Putamen (tissue), 1 donor: ENCODE data around the gene SLC50A1.
A peak's percentile ranks its signal among the peaks of the same experiment; 100 is the strongest.

Experiments used
- DNase-seq: peaks from one replicate; pipeline ENCODE4 v3.0.0-alpha.2; 2016; ENCODE audit warnings: low spot score

Gene SLC50A1, protein sequence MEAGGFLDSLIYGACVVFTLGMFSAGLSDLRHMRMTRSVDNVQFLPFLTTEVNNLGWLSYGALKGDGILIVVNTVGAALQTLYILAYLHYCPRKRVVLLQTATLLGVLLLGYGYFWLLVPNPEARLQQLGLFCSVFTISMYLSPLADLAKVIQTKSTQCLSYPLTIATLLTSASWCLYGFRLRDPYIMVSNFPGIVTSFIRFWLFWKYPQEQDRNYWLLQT

DNA sequence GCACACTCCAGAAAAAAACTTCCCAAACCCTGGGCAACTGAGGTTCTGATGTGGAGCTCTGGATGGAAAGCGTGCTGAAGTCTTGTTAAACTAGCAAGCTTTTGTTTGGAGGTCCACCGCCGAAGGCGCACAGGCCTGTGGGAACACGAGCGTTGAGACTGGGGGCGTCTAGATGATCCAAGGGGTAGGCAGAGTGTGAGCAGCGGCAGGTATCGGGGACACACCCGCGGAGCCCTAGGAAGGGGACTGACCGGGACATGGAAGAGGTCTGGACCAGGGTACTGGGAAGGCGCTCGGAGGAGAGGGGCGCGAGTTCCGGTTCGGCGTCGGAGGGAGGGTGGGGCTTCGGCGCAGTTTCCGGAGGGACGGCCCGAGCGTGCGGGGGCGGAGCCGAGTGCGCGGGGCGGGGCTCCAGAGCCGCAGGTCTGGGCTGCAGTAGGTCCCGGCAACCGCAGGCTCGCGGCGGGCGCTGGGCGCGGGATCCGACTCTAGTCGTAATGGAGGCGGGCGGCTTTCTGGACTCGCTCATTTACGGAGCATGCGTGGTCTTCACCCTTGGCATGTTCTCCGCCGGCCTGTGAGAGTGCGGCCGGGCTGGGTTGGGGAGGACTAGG is at the start of gene SLC50A1:
TSS of gene SLC50A1 (plus strand) at position 438 of the 614 bp plus-strand sequence. CDS start at position 498, 60 bp downstream.
- peak; percentile 91 for DNase-seq

DNA sequence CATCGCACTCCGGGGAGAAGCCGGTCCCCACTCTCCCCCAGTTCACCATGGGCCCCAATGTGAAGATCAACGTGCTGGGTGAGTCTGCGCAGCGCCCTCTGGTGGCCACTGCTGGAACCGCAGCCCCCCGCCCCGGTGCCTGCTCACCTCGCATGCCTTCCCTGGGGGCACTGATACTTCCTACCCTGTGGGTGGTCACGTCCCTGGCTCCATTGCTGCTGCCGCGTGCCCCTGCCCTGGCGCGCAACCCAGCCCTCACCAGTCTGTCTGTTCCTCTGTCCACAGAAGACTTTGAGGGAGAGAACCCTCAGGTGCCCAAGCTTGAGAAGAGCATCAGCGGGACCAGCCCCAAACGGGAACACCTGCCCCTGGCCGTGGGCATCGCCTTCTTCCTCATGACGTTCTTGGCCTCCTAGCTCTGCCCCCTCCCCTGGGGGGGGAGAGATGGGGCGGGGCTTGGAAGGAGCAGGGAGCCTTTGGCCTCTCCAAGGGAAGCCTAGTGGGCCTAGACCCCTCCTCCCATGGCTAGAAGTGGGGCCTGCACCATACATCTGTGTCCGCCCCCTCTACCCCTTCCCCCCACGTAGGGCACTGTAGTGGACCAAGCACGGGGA is 49.4 kb upstream of the SLC50A1 start:
- no peak for DNase-seq

DNA sequence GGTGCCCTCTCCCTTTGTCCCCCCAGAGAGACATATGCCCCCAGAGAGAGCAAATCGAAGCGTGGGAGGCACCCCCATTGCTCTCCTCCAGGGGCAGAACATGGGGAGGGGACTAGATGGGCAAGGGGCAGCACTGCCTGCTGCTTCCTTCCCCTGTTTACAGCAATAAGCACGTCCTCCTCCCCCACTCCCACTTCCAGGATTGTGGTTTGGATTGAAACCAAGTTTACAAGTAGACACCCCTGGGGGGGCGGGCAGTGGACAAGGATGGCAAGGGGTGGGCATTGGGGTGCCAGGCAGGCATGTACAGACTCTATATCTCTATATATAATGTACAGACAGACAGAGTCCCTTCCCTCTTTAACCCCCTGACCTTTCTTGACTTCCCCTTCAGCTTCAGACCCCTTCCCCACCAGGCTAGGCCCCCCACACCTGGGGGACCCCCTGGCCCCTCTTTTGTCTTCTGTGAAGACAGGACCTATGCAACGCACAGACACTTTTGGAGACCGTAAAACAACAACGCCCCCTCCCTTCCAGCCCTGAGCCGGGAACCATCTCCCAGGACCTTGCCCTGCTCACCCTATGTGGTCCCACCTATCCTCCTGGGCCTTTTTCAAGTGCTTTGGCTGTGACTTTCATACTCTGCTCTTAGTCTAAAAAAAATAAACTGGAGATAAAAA is 48.7 kb upstream of the SLC50A1 start:
- no peak for DNase-seq

DNA sequence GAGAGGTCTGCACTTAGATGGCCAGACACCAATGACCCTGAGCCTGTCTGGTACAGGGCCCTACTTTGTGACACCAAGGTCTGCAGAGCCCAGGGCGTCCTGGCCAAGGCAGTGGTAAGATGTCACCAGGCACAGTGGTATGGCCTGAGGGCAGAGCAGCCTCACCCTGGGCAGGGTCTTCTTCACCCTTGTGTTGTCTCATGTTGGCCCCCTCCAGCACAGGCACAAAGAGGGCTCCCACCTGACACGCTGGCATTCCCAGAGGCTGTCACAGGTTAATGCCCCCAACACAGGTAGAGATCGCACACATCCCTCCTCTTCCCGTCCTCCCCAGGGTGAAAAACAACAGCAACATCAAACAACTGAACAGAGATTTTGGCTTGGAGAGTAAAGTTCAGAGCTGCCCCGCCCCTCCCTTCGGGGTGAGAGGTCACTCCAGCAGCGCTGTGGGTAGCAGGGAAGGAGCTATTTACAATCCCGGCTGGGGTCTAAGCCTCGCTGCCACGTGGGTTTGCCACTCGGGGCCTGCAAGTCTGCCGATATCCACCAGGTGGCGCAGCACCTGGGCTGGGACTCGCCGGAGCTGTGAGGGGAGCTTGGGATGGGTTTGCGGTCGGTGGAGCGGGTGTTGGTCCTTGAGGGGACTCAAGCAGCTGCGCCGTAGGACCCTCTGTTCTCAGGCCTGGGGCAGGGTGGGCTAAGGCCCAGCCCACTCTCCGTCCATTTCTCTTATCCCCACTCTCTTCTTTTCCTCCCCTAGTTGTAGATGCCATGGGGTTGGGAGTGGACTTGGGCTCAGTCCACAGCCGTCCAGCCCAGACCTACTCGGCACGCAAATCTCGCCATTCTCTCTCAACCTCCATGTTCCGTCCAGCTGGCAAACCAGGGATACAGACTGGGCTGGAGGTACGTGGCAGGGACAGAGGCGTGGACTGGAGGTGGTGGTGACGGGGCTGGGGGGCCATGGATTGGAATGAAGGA is 44.3 kb upstream of the SLC50A1 start:
- DNase-seq = peak; percentile 62

DNA sequence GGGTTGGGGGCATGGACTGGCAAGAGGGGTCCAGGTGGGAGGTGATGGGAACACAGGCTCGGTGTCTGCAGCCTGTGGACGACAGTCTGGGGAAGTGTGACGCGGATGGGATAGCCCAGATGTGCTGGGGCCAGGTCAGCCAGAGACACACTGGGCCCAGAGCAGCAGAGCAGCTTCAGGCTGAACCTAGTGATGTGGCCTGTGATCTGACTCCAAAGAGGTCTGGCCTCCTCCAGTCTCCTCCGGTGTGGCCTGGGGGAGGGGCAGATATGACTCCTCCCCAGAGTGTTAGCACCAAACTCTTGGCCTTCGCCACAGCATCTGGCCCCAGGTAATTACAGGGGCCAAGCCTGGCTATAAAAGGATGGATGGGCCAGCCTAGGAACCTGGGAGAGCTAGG is 43.5 kb upstream of the SLC50A1 start:
- no peak for DNase-seq

DNA sequence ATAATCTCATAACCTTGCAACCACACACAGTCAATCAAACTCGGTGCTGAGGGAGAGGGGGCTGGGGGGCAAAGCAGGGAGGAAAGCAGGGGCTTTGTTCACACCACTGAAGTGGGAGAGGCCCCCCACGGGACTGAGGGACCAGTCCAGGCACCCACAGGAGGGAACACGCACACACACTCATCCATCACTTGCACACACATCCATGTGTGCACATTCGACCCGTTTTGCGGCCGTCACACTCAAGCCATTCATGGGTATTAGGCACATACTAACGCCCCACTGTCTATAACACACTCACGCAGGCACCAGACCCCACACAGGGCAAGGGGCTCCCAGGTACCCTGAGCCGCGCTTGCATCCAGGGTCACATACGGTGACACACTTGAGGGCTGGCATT is 43.0 kb upstream of the SLC50A1 start:
- DNase-seq = no peak

DNA sequence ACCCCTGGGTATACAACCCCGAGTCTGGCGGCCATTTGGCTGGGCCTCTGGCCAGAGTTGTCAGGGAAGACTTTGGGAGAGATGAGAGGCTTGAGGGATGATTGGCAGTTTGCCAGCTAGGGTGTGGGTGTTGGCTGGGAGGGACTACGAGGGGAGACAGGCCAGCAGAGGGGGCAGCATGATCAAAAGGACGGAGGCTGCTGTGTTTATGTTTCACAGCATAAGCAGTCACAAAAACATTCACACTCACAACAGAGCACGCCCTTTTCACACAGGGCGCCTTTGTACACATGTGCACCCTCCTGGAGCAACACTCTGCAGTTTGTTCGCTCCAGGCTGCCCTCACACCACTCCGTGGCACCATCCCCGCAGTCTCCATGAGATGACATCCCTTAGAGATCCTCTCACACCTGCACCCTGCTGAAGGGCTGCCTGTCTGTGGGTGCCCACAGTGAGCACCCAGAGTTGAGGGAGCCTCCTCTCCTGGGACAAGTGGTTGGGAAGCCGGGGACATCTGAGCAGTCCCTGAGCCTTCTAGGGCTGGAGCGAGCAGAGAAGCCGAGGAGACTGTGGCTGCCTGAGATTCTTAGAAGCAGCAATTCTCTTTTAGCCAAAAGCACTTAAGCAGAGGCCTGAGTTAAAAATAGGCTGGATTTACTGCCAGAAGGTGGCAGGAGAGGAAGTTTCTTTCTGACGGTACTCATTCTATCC is 41.6 kb upstream of the SLC50A1 start:
- DNase-seq = peak; percentile 62

DNA sequence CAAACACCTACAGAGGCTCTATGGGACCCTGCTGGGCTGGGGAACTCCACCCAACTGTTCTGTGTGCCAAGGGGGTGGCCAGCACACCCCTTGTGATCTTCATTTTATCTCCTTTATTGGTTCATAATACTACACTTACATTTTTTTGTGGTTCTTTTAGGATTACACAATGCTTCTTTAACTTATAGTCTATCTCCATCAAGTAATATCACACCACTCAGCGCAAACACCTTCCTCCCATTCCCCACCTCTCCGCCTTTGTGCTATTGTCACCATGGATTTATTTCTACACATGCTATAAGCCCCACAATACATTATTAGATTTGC is 41.1 kb upstream of the SLC50A1 start:
- no peak for DNase-seq

DNA sequence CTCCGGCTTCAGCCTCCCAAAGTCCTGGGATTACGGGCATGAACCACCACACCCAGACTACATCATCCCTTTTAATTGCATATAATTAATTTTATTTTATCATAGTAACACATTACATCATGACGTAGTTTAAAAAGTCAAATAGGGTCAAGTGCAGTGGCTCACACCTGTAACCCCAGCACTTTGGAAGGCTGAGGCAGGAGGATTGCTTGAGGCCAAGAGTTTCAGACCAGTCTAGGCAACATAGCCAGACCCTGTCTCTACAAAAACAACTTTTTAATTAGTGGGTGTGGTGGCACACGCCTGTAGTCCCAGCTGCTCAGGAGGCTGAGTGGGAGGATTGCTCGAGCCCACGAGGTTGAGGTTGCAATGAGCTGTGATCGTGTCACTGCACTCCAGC is 36.3 kb upstream of the SLC50A1 start:
- DNase-seq = no peak

DNA sequence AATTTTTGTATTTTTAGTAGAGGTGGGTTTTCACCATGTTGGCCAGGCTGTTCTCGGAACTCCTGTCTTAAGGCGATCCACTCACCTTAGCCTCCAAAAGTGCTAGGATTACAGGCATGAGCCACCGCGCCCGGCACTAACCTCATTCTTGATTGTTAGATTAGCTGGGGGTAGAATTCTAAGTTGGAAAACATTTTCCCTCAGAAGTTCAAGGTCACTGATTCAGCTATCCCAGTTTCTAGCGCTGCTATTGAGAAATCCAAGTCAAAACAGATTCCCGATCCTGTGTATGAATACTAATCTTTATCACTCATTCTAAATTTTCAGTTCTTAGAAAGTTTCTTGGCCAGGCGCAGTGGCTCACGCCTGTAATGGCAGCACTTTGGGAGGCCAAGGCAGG is 32.3 kb upstream of the SLC50A1 start:
- no peak for DNase-seq

DNA sequence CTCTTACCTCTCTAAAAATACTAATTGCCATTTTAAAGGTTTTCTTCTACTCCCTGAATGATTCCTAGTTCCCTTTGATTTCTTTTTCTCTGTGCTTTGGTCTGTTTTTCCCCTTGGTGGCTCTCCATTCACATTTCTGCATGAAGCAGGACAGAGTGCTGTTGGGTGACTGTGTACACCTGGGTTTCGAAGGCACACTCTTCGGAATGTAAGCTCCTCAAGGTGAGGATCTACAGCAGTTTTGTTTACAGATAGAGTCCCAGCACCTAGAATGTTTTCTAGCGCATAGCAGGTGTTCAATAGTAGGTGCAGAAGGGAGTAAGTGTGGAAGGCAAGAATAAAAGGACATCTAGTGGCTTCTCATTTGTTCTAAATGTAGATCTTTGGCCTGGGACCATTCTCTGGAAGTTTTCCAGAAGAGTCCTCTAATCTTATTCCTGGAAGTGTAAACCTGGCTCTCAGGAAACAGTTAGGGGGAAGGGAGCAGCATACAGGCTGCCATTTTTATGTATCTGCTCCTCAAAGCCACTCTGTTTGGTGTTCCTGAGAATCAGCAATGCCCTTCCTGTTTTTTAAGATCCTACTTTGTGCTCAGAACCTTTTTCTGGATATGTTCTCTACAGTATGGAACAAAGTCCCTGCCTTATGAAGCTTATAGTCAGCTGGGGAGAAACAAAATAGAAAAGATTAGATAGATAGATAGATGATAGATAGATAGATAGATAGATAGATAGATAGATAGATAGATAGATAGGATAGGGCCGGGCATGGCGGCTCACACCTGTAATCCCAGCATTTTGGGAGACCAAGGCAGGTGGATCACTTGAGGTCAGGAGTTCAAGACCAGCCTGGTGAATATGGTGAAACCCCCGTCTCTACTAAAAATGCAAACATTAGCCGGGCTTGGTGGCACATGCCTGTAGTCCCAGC is 30.8 kb upstream of the SLC50A1 start:
- DNase-seq = no peak

DNA sequence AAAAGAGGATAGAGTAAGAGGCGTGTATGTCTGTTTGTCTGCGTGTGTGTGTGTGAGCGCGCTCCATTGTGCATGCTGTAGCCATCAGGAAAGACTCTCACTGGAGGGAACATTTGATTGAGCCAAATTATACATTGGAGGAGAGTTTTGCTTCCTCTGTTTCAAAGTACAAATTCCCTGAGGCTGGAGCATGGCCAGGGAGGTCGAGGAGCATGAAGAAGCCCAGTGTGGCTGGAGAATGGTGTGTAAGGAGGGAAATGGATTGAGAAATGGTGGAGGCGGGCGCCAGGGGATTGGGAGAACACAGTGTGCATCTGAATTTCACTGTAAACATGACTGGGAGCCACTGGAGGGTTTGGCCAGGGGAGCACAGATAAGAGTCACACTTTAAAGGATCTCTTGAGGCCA is 30.0 kb upstream of the SLC50A1 start:
- no peak for DNase-seq

DNA sequence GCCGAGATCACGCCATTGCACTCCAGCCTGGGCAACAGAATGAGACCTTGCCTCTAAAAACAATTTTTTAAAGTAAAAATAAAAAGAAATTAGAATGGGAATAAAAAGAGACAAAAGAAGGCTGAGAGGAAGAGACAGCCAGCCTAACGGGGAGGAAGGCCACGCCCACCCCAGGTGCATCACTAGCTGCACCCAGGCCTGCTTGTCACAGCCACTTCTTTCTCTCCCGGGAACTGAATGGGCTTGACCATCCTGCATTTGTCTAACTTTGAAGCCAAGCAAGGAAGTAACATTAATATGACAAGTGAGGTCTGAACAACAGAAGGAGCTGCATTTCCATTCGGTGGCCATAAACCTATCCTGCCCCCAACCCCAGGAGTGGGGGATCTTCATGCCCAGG is 28.8 kb upstream of the SLC50A1 start:
- DNase-seq = no peak

DNA sequence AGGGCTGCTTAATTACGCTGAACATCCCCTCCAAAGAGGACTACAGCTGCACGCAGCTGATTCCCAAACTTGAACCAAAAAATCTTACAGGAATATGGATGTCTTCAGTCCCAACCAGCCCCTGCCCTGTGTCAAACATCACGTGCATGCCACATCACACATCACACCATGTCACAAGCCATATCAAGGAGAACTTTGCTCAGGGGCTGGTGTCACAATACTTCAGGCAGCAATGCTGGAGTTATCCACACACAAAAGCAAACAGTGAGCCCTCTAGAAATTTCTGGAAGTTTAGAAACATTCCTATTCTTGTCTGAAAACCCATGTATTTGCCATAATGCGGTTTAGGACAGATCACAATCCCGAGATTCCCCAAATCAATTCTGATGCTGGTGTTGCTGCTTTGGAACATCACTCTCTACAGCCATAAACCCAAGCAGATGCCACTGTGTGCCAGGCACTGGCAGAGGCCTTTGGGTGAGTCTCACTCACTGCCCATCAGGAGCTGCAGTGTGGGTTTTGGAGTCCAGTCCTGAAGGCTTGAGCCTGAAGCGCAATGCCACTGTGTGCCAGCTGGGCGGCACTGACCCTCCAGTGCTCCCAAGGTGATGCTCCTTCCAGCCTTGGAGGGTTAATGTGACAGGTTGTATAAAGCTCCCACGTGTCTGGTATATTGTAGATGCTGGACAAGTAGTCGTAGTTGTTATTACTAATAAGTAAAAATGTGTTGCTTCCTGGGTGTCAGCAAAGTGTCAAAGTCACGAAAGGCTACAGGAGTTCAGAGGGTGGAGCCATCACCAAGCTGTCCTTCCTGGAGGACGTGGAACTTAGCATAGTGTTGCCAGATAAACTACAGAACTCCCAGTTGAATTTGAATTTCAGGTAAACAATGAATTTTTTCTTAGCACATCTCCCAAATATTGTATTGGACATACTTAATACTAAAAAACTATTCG is 28.1 kb upstream of the SLC50A1 start:
- DNase-seq = no peak

DNA sequence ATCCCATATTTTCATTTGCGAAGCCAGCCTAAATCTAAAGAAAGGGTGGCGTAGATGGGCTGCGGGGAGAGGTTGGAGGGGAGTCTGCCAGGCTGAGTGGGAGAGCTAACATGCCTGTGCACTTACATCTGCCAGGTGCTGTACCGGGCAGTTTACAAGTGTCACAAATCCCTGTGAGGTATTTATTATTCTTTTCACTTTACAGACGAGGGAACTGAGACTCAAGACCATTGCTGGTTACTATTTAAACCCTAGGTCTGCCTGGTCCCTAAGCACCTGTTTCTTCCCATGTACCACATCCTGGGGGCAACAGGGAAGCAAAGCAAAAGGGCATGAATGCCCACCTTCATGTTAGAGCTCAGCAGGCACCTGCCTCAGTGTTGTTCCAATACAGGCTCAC is 27.4 kb upstream of the SLC50A1 start:
- no peak for DNase-seq

DNA sequence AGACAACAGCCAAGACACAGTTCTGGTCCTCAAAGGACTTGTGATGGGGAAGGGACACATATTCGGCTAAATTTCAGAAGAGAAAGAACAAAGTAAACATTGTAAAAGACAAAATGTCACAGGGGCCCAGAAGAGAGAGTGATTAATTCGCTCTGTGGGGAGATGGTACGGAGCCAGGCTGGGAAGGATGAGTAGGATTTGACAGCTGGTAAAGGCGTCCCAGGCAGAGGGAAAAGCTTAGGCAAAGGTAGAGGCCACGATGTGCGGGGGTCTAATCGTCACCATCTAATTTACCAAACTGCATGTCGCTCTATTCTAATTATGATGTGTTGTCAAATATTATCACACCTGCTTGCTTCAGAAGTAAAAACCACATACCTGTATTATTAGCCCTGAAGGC is 25.3 kb upstream of the SLC50A1 start:
- DNase-seq = no peak

DNA sequence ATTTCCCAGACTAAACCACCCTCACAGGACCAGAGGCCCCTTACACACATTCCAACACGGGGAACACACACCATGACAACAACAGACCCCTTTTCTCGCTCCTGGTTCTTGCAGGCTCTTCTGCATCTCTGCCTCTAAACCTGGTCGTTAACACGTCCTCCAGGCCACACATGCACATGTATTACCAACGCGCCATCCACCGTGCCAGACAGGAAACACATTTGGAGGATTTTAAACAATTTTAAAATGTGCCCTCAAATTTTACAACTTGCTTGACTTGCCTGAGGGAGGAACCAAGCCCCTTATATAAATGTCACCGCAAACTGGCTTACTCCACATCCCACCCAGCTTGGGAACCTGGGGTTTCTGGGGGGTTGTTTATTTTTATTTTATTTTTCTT is 24.8 kb upstream of the SLC50A1 start:
- DNase-seq = no peak

DNA sequence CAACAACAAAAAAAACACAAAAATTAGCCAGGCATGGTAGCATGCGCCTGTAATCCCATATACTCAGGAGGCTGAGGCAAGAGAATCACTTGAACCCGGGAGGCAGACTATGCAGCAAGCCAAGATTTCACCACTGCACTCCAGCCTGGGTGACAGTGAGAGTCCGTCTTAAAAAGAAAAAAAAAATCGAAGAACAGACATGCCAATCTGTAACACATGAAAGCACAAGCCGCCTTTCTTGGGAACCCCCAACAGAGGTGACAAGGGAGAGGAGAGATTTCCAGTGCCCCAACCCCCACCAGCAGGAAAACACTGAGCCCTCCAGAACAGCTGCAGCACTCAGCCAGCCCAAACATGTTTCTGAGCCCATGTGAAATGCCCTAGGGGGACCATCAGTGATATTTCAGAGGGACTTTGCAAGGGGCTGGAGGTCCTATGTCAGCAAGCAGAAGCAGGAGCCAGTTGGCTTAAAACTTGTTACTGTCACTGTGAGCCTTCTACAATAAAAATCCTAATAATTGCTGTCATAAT is 22.1 kb upstream of the SLC50A1 start:
- no peak for DNase-seq
